ENCODE results near the gene TRUB2.

GRCh38 chr9:128339761-128340690 lies 17.8 kb upstream of the TRUB2 start, which contains the start of gene SLC27A4:
- TF ChIP-seq ZNF274 (IDR thresholded peaks at IDR 0.05; ENCODE audit: low read depth, low read length) (no peak), YY1 (IDR thresholded peaks at IDR 0.05; ENCODE audit: insufficient read depth, insufficient read length) (no peak)
